Neutrophil (primary cell): ENCODE measurements around the gene TLR10.

Source experiments
- H3K27ac ChIP-seq: fragments of 200-600 bp; sonication (generic); 2 replicates; pipeline ENCODE4 v1.5.1; 2016; ENCODE audit warnings: mild to moderate bottlenecking, moderate library complexity
- H3K27me3 ChIP-seq: fragments of 200-600 bp; sonication (generic); 2 replicates; pipeline ENCODE4 v1.6.0; 2016; ENCODE audit warnings: mild to moderate bottlenecking
- H3K36me3 ChIP-seq: fragments of 200-600 bp; sonication (generic); 2 replicates; pipeline ENCODE4 v1.5.1; 2017
- H3K4me1 ChIP-seq, 2 experiments: fragments of 200-600 bp in 1 of 2; sonication (generic) in 1 of 2; 1 replicate in 1 of 2; 2 replicates in 1 of 2; pipeline versions ENCODE4 v1.5.1 to v1.6.1; 2013 to 2016; ENCODE audit warnings: low read depth in 1 of 2, low read length in 1 of 2, mild to moderate bottlenecking in 1 of 2, moderate library complexity in 1 of 2; ENCODE audit not compliant: control insufficient read depth in 1 of 2, insufficient read depth in 1 of 2
- H3K4me3 ChIP-seq, 2 experiments: fragments of 200-600 bp in 1 of 2; sonication (generic) in 1 of 2; 1 replicate in 1 of 2; 2 replicates in 1 of 2; pipeline ENCODE4 v1.5.1; 2013 to 2016; ENCODE audit warnings: low read depth in 1 of 2, low read length in 1 of 2, mild to moderate bottlenecking in 1 of 2, moderate library complexity in 1 of 2
- H3K9me3 ChIP-seq: fragments of 200-600 bp; sonication (generic); 2 replicates; pipeline ENCODE4 v1.5.1; 2016
- CTCF ChIP-seq: fragments of 200-600 bp; sonication (generic); IDR thresholded peaks from 2 replicates; pipeline ENCODE4 v1.5.1; 2016; ENCODE audit warnings: antibody characterized with exemption

TLR10 gene

GRCh38 chr4:38730830-38731646 is 51.8 kb downstream of the TLR10 start:
- H3K9me3 ChIP-seq, result no peaks in the 10 kb centered on the region
- peak; percentile 93 for TF ChIP-seq CTCF
- no peaks in the 10 kb centered on the region for H3K27me3 ChIP-seq
- no peaks in the 10 kb centered on the region for H3K36me3 ChIP-seq
- H3K4me1 ChIP-seq, result peaks cover 0 to 5% of the 10 kb centered on the region in 2 experiments
- no peak overlapping the region for H3K27ac ChIP-seq
- H3K4me3 ChIP-seq, result no peak overlapping the region

GRCh38 chr4:38730493-38730829 is 52.3 kb downstream of the TLR10 start:
- no peaks in the 10 kb centered on the region for H3K27me3 ChIP-seq
- H3K36me3 ChIP-seq, result no peaks in the 10 kb centered on the region
- no peaks in the 10 kb centered on the region for H3K9me3 ChIP-seq
- no peak overlapping the region for H3K27ac ChIP-seq
- peaks cover 0 to 5% of the 10 kb centered on the region in 2 experiments for H3K4me1 ChIP-seq
- no peak overlapping the region for H3K4me3 ChIP-seq
- TF ChIP-seq CTCF, result no peak

DNA sequence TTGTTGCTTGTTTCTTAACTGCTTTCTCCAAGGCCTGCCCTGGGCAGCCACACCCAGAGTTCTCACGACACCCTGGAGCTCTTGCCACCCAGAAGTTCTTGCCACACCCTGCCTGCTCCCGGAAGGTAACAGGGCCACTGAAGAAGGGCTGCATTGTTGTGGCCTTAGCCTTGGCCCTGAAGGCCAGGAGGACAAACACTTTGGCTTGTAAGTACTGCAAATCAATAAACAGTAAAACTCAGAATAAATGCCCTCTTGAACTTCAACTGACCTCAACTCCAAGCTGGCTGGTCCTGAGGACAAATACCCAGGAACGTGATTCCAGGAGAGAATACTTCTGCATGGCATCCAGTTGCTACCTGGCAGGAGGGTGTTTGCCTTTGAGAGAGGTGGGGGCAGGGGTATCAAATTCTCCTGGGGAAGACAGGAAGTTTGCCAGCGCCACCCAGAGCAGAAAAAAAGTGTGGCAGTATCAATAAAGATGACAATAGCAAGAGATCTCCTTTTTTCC is 54.1 kb downstream of the TLR10 start:
- no peaks in the 10 kb centered on the region for H3K9me3 ChIP-seq
- peaks cover 3 to 7% of the 10 kb centered on the region in 2 experiments for H3K4me1 ChIP-seq
- H3K27me3 ChIP-seq, result no peaks in the 10 kb centered on the region
- H3K27ac ChIP-seq, result no peak overlapping the region
- no peaks in the 10 kb centered on the region for H3K36me3 ChIP-seq
- TF ChIP-seq CTCF, result no peak
- no peak overlapping the region for H3K4me3 ChIP-seq

DNA sequence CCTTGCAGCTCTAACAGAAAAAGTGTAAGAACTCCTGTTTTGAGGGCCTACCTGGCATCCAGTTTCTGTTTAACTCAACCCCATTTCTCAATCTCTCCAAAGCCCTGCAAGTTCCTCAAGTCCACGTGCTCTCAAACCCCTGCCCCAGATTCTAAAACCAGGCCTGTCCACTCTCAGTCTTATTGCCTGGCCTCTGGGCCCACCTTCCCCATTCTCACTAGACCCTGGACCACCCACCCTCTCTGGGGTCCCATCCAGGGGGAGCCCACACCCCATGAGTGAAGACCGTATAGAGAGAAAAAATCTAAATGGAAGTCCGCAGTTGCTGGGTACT is 58.3 kb downstream of the TLR10 start:
- Histone ChIP-seq H3K4me1 (peaks cover 3 to 5% of the 10 kb centered on the region in 2 experiments), H3K36me3 (no peaks in the 10 kb centered on the region), H3K4me3 (no peak overlapping the region), H3K27ac (no peak overlapping the region), H3K9me3 (no peaks in the 10 kb centered on the region), H3K27me3 (no peaks in the 10 kb centered on the region)
- no peak for TF ChIP-seq CTCF

GRCh38 chr4:38723726-38724474 is 58.9 kb downstream of the TLR10 start:
- H3K27ac ChIP-seq, result no peak overlapping the region
- no peak for TF ChIP-seq CTCF
- no peaks in the 10 kb centered on the region for H3K9me3 ChIP-seq
- no peaks in the 10 kb centered on the region for H3K27me3 ChIP-seq
- no peaks in the 10 kb centered on the region for H3K36me3 ChIP-seq
- peaks cover 3 to 5% of the 10 kb centered on the region in 2 experiments for H3K4me1 ChIP-seq
- H3K4me3 ChIP-seq, result no peak overlapping the region
